Measurements from ENCODE around the gene OR10A7. TPM values are rescaled to one million over a fixed set of nuclear protein-coding genes. Genes with fewer than 3 reads are reported as not detected.

The OR10A7 gene
- not detected in 2 replicates for total RNA-seq

GRCh38 chr12:55220725-55221124 is at the start of gene OR10A7:
Gene OR10A7, plus strand, starts transcription at chr12:55221025. Its CDS starts 0 bp downstream, at chr12:55221025.

DNA sequence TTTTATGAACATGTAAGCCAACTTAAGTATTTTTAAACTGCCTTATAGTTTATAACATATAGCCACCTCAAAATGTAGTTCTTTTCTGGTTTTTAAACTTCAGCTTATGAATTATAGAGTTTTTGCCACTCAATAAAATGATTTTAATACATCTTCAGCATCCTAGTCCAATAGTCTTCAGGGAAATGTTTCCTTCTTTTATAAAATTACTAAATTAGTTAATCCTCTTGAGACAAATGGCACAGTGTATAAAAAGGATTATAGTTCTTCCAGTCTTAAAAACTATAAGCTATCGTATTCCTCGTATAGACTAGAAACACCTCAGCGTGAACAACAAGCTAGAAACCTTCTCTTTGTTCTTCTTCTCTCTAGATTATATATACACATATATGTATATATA is 23.5 kb downstream of the OR10A7 start, which contains the start of gene OR6C74:
Gene OR6C74 (plus strand): TSS at position 301 of the 400 bp plus-strand sequence. CDS start 2,679 bp downstream, outside the sequence.

Other genes starting within 250 kb of the OR10A7 start
- not detected in 2 replicates for gene TESPA1, start 236.3 kb upstream of the OR10A7 start, total RNA-seq
- not detected in 2 replicates for gene NEUROD4, start 201.1 kb upstream of the OR10A7 start, total RNA-seq
- gene OR9K2, start 94.6 kb upstream of the OR10A7 start, total RNA-seq: not detected in 2 replicates
- not detected in 2 replicates for gene OR6C74, start 23.6 kb downstream of the OR10A7 start, total RNA-seq
- not detected in 2 replicates for gene OR6C6, start 75.5 kb downstream of the OR10A7 start, total RNA-seq
- gene OR6C1, start 93.3 kb downstream of the OR10A7 start, total RNA-seq: not detected in 2 replicates
- not detected in 2 replicates for gene OR6C3, start 109.7 kb downstream of the OR10A7 start, total RNA-seq
- not detected in 2 replicates for gene OR6C75, start 141.9 kb downstream of the OR10A7 start, total RNA-seq
- not detected in 2 replicates for gene OR6C65, start 179.5 kb downstream of the OR10A7 start, total RNA-seq
- gene OR6C76, start 205.2 kb downstream of the OR10A7 start, total RNA-seq: not detected in 2 replicates
- gene OR6C2, start 223.1 kb downstream of the OR10A7 start, total RNA-seq: not detected in 2 replicates
- gene OR6C70, start 249.1 kb downstream of the OR10A7 start, total RNA-seq: not detected in 2 replicates